Neural progenitor cell (in vitro differentiated cells): ENCODE measurements around the gene EPHB3.

Experiments used
- CTCF ChIP-seq: fragments of 200-600 bp; sonication (generic); IDR thresholded peaks from 2 replicates; pipeline ENCODE4 v1.5.1; 2017; ENCODE audit warnings: antibody characterized with exemption, mild to moderate bottlenecking
- EZH2 ChIP-seq: fragments of 200-600 bp; sonication (generic); IDR thresholded peaks from 2 replicates; pipeline ENCODE4 v1.6.1; 2017; ENCODE audit warnings: antibody characterized with exemption, mild to moderate bottlenecking, moderate library complexity
- EZH2phosphoT487 ChIP-seq: fragments of 200-600 bp; sonication (generic); IDR thresholded peaks from 2 replicates; pipeline ENCODE4 v1.6.1; 2017; ENCODE audit warnings: antibody characterized with exemption

- TF ChIP-seq EZH2 (no peak), CTCF (no peak), EZH2phosphoT487 (no peak)
These were observed 53.8 kb downstream of the EPHB3 start for GRCh38 chr3:184615396-184615795.
